ENCODE results near the gene SLC1A1.

Gene SLC1A1

GRCh38 chr9:4489919-4490704 lies at the start of gene SLC1A1:
Gene SLC1A1 (plus strand): TSS chr9:4490468. CDS start chr9:4490680, 212 bp downstream.
- DNase-seq (ENCODE audit: low spot score), result no peak

GRCh38 chr9:4442806-4443205 lies 47.5 kb upstream of the SLC1A1 start:
- no peak for DNase-seq (ENCODE audit: low spot score)

DNA sequence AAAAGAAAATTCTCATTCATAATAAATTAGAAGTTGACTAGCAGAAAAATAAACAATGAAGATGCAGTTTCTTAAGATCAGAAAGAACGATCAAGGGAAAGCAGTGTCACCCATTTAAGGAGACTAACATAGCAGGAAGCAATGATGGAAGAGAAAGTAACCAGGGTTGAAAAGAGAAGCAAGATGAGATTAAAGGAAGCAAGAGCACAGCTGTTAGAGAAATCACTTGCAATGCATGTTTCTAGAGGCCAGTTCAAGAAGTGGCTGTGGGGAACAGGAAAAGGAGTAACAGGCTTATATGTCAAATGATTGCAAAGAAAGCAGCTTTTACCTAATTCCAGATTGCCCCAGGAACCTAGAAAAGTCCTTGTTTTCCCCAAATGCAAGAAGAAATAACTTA lies 46.8 kb upstream of the SLC1A1 start:
- no peak for DNase-seq (ENCODE audit: low spot score)

GRCh38 chr9:4461437-4461836 lies 28.8 kb upstream of the SLC1A1 start:
- DNase-seq (ENCODE audit: low spot score), result no peak

DNA sequence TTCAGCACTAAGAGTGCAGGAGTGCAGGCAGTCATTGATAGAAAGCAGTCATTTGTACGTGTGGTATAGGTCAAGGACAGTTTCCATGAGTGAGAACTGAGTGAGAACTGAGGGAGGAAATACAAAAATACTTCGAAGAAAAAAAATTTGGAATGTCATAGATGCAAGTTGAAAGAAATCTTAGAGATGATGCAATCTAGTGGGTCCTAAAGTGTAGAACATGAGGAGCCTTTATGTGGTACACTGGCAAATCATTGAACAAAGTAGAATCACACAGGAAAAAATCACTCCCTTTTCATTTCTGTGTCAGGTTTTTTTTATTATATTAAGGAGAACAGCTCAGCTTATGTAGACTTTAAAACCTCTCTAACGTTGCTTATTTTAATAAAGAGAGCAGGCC lies 26.4 kb upstream of the SLC1A1 start:
- DNase-seq (ENCODE audit: low spot score), result no peak

GRCh38 chr9:4464911-4465513 lies 25.3 kb upstream of the SLC1A1 start:
- DNase-seq (ENCODE audit: low spot score), result no peak

DNA sequence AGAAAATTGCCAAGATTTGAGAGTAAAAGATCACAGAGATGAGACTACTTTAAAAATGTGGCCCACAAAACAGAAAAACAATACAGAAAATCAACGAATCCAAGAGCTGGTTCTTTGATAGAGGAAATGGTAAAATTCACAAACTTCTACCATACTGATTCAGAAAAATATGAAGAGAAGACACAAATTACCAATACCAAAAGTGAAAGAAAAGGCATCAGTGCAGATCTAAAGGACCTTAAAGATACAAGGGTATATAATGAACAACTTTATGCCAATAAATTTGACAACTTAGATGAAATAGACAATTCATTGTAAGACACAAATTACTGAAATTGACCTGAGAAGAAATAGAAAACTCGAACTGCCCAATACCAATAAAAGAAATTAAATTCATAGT lies 24.4 kb upstream of the SLC1A1 start:
- DNase-seq (ENCODE audit: low spot score), result no peak

- DNase-seq (ENCODE audit: low spot score), result no peak
Observed at GRCh38 chr9:4475301-4475700, 15.0 kb upstream of the SLC1A1 start.

GRCh38 chr9:4486176-4486575 lies 4.1 kb upstream of the SLC1A1 start:
- DNase-seq (ENCODE audit: low spot score), result no peak

DNA sequence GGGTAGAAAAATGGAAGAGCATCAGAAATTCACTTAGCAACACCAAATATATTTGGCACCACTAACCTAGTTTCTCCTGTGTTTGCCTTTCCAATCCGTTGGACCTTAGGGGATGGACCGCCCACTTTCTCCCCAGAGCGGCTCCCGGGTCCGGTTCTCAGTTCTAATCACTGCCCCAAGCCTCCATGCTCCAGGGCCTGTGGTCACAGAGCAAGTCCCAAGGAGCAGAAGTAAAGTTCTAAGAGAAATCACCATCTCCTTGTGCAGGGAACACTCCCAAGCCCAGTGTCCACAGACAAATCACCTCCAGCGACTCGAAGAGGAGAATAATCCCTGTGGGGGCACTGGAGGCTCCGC lies 728 bp upstream of the SLC1A1 start:
- no peak for DNase-seq (ENCODE audit: low spot score)

DNA sequence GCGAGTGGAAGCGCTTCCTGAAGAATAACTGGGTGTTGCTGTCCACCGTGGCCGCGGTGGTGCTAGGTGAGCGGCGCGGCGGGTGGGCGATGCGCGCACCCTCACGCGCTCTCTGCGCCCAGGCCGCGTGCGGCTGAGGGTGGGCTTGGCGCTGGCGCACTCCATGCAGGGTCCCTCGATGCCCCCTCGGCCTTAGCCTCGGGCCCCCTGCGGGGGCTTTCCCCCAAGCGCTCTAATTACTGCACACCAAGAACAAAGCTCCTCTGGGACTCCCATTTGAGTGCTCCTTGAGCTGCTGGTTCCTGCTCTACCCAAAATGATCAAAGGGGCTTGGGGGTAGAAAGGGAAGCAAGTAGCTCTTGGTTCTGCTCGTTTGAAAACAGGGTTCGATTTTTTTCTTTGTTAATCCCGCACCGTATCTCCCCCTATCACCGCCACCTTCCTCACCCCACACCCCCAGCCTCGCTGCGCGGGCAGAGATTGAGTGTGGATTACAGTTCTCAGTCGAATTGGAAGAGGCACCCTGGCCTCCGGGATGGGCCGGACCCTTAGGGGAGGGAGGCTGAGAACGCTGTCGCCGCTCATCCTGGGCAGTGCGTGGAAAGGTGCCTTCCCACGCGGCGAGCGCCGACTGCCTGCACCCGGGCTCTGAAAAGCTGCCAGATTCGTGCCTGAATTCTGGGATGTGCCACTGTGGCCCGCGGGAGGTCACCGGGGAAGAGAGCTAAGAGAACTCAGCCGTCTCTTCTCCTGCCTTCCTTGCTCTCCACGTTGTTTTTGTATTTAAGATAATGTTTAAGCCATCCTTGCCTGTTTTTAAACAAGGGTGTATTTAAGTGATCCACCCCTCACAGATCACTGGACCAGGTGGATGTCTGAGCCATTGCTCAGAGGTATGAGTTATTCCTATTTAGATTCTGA lies 697 bp downstream of the SLC1A1 start:
- no peak for DNase-seq (ENCODE audit: low spot score)

DNA sequence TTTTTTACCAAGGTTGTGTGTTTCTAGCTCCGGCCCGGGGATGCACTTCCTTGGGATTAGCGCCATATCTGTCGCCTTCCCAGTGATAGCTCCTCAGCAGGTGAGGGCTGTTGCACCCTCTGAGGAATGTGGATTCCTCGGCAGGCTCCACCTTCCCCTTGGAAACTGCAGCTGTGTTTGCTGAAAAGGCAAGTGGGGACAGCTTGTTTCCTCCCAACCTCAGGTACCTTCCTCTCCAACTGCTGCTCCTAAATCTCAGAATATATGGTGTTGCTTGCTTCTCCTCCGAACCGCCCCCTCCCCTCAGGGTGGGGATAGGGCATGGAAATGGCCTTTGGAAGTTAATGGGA lies 1.3 kb downstream of the SLC1A1 start:
- no peak for DNase-seq (ENCODE audit: low spot score)

DNA sequence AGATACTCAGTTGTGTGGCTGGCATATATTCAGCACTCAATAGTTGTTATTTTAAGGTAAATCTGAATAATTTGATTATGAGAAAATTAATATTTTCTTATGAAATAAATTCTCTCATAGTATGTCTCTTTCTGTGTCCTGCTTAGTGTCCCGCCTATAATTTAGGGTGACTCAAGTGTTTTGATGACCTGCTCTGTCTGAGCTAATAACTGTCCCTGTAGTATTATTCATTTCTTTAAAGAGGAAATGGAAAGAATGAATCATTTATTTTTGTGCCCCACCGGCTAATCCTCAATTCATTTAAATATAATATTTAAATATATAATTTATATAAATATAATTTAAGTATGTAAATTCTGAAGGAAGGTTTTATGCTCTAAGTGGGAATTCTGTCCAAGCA lies 4.1 kb downstream of the SLC1A1 start:
- DNase-seq (ENCODE audit: low spot score), result no peak

DNA sequence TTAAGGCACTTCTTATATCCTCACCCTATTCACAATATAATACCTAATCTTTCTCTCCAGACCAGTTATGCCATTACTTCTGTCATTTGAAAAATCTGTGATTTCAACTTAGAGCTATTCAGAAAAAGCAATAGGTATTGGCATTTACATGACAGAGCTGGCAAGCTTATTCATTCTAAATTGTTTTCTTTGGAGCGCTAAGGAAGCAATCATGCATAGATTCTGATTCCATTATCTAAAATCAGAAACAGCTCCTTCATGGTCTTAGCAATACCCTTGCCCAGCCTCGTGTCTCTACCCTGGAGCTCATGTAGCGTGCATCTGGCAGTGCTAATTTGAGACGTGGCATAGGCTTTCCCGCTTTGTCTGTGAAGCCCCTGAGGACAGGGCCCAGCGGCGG lies 4.5 kb downstream of the SLC1A1 start:
- DNase-seq (ENCODE audit: low spot score), result no peak

GRCh38 chr9:4495537-4495936 lies 5.3 kb downstream of the SLC1A1 start:
- no peak for DNase-seq (ENCODE audit: low spot score)

DNA sequence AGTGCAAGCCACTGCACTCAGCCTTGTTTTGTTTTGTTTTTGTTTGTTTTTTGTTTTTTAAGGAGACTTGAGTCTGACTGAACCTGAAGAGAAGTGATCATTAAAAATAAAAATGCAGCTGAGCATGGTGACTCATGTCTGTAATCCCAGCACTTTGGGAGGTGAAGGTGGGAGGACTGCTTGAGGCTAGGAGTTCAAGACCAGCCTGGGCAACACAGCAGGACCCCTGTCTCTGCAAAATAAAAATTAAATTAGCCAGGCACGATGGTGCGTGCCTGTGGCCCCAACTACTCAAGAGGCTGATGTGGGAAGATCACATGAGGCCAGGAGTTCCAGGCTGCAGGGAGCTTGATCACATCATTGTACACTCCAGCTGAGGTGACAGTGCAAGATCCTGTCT lies 6.2 kb downstream of the SLC1A1 start:
- DNase-seq (ENCODE audit: low spot score), result no peak

GRCh38 chr9:4497395-4497794 lies 7.1 kb downstream of the SLC1A1 start:
- DNase-seq (ENCODE audit: low spot score), result no peak

DNA sequence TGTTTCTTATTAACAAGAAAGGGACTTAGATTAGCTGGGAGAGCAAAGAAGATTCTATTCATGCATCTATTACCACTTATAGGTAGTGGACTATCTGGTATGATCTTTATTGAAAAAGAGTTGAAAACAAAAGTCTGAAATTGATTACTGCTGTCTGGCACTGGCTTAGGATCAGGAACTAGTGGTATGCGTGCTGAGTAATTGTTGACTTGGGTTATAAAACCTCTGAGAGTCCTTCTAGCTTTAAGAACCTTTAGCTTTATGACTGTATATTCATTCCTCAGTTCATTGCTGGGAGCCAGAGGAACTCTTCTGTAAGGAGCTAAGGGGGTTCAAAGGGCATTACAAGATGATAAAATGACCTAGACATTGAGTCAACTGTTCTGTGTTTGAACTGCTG lies 7.6 kb downstream of the SLC1A1 start:
- no peak for DNase-seq (ENCODE audit: low spot score)

DNA sequence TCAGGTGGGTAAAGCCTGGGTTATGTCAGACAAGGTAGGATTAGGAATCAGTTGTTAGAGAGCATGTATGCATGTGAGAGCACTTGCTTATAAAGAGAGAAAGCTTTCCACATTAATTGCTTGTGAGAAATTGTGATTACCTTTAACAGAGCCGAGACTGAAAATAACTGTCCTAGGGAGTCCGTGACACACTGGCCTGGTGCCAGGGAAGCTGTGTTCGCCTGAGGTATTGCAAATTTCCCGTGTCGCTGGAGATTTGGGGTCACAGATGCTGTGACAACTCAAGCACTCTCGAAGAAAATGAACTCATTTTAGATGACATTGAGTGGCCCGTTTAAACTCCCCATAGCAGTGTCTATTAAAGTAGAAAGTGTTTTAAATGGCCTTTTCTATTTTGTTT lies 9.6 kb downstream of the SLC1A1 start:
- no peak for DNase-seq (ENCODE audit: low spot score)

- DNase-seq (ENCODE audit: low spot score), result no peak
Observed at GRCh38 chr9:4501147-4501507, 10.9 kb downstream of the SLC1A1 start.

DNA sequence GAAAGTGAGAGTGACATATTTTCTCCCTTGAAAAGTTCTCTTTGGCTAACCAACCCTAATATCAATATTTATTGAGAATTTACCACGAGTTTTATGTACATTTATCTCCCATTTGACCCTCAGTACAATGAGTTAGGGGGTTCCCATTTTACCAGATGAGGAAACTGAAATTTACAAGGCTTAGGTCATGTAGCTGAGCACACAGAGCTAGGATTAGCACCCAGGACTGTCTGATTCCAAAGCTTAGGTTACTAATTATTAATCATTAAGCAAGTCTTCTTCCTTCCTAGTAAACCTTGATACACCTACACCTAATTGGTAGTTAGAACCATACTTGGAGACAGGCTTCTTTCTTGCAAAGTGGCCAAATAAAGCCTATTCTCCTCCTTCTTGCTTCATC lies 12.2 kb downstream of the SLC1A1 start:
- DNase-seq (ENCODE audit: low spot score), result no peak

GRCh38 chr9:4503103-4503502 lies 12.8 kb downstream of the SLC1A1 start:
- no peak for DNase-seq (ENCODE audit: low spot score)

DNA sequence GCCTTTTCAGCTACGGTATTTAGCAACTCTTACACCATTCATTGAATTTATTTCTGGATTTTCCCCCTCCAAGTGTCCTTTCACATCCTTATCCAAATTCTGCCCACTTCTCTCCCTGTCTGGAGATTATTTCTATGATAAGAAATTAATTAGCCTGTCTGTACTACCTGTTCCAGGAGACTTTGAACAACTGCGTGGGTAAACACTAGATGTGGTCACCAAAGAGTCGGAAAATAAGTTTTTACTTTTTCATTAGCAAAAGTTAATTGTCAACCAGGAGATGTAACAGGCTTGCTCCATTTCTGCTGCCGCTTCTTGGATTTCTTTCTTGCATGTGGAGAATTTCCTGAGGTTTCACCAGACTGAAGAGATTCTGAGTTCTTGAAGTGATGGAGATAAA lies 14.0 kb downstream of the SLC1A1 start:
- DNase-seq (ENCODE audit: low spot score), result no peak

Measured in CD4-positive, alpha-beta T cell treated with Interleukin-2 at 100 ng/mL for 4 hours (primary cell).